ENCODE measurements around the gene DNAJB2. TPM values are rescaled to one million over a fixed set of nuclear protein-coding genes. Genes with fewer than 3 reads are reported as not detected.

The DNAJB2 gene
- total and polyA plus RNA-seq, 2 of the 8 experiments (the other 6 are each of a cell fraction or from before 2014, with no cell fraction given): 21.0 to 26.3 TPM

DNA sequence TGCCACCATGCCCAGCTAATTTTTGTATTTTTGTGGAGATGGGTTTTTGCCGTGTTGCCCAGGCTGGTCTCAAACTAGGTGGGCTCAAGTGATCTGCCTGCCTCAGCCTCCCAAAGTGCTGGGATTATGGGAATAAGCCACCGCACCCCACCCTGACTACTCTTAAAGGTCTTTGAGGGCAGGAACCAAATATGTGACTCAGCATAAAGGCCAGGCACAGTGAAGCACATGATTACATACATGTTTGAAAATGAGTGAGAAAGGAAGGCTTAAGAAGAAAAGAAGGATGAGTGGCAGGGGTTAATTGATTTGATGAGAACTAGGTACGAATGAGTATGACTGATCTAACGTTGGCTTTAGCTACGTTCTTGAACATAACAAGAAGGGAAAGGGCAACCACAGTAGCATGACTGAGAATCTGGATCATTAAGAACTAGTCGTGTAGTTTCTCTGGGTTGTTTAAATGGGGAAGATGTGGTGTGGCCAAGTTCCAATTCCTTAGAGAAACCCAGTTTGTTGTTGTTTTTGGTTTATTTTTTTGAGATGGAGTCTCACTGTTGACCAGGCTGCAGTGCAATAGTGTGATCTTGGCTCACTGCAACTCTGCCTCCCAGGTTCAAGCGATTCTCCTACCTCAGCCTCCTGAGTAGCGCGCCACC, 46.6 kb downstream of the DNAJB2 start (continued):
- TF ChIP-seq, protein P1, sequence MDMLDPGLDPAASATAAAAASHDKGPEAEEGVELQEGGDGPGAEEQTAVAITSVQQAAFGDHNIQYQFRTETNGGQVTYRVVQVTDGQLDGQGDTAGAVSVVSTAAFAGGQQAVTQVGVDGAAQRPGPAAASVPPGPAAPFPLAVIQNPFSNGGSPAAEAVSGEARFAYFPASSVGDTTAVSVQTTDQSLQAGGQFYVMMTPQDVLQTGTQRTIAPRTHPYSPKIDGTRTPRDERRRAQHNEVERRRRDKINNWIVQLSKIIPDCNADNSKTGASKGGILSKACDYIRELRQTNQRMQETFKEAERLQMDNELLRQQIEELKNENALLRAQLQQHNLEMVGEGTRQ (IDR thresholded peaks at IDR 0.05; ENCODE audit: low read length): no peak
- TF ChIP-seq HDAC6 (IDR thresholded peaks at IDR 0.05; ENCODE audit: low read depth, low read length) (no peak), SIRT6 (IDR thresholded peaks at IDR 0.05; ENCODE audit: low read length) (no peak), TBP (IDR thresholded peaks at IDR 0.05; ENCODE audit: low read depth, low read length) (no peak), SP2 (IDR thresholded peaks at IDR 0.05; ENCODE audit: low read length) (no peak)

All from H1 (cell line).